Neural cell (in vitro differentiated cells): ENCODE data around the gene STX7.

Experiments used
- CTCF ChIP-seq: fragments of 450-650 bp; IDR thresholded peaks from 2 replicates; pipeline ENCODE4 v1.5.1; 2014; ENCODE audit warnings: antibody characterized with exemption, mild to moderate bottlenecking, moderate library complexity; ENCODE audit not compliant: poor library complexity, severe bottlenecking
- EP300 ChIP-seq: fragments of 450-650 bp; conservative IDR thresholded peaks from 2 replicates; pipeline ENCODE4 v1.6.1; 2014; ENCODE audit warnings: antibody characterized with exemption, mild to moderate bottlenecking, moderate library complexity; ENCODE audit not compliant: poor library complexity, severe bottlenecking
- MXI1 ChIP-seq: fragments of 450-650 bp; conservative IDR thresholded peaks from 2 replicates; pipeline ENCODE4 v1.6.1; 2014; ENCODE audit warnings: antibody characterized with exemption, mild to moderate bottlenecking; ENCODE audit not compliant: poor library complexity, severe bottlenecking

GRCh38 chr6:132399376-132400074 lies 113.4 kb downstream of the STX7 start:
- TF ChIP-seq EP300, result no peak
- no peak for TF ChIP-seq MXI1
- no peak for TF ChIP-seq CTCF
